HG03432 (cell line): Measurements from ENCODE around the gene CTXN3.

ENCODE experiments used
- ATAC-seq: cut with Tn5 transposase; IDR thresholded peaks from one replicate; pipeline ENCODE4 v1.9.1; 2021; ENCODE audit warnings: mild to moderate bottlenecking, moderate library complexity; ENCODE audit not compliant: unreplicated experiment

The CTXN3 gene

GRCh38 chr5:127649018-127649439 is at the start of gene CTXN3:
Gene CTXN3, plus strand, starts transcription at chr5:127649082. Its CDS starts 8,440 bp downstream, at chr5:127657522.
- ATAC-seq: no peak

GRCh38 chr5:127599320-127599719 is 49.6 kb upstream of the CTXN3 start:
- no peak for ATAC-seq

- ATAC-seq: no peak
Measured at GRCh38 chr5:127599847-127600246, 49.0 kb upstream of the CTXN3 start.

- ATAC-seq: no peak
Measured at GRCh38 chr5:127601111-127601510, 47.8 kb upstream of the CTXN3 start.

GRCh38 chr5:127601601-127602000 is 47.3 kb upstream of the CTXN3 start:
- ATAC-seq: no peak

- ATAC-seq: no peak
Measured at GRCh38 chr5:127602481-127602880, 46.4 kb upstream of the CTXN3 start.

- ATAC-seq: no peak
Measured at GRCh38 chr5:127602896-127603844, 45.7 kb upstream of the CTXN3 start.

- ATAC-seq: no peak
Measured at GRCh38 chr5:127608077-127608660, 40.7 kb upstream of the CTXN3 start.

- no peak for ATAC-seq
Measured at GRCh38 chr5:127609011-127609410, 39.9 kb upstream of the CTXN3 start.

- ATAC-seq: no peak
Measured at GRCh38 chr5:127609957-127610356, 38.9 kb upstream of the CTXN3 start.

GRCh38 chr5:127612441-127613141 is 36.3 kb upstream of the CTXN3 start:
- no peak for ATAC-seq

- no peak for ATAC-seq
Measured at GRCh38 chr5:127615916-127616315, 33.0 kb upstream of the CTXN3 start.

- no peak for ATAC-seq
Measured at GRCh38 chr5:127619908-127620479, 28.9 kb upstream of the CTXN3 start.

GRCh38 chr5:127621601-127622325 is 27.1 kb upstream of the CTXN3 start:
- no peak for ATAC-seq

GRCh38 chr5:127634007-127634406 is 14.9 kb upstream of the CTXN3 start:
- no peak for ATAC-seq

- ATAC-seq: no peak
Measured at GRCh38 chr5:127639828-127640227, 9.1 kb upstream of the CTXN3 start.

GRCh38 chr5:127642949-127643348 is 5.9 kb upstream of the CTXN3 start:
- no peak for ATAC-seq

GRCh38 chr5:127643607-127644006 is 5.3 kb upstream of the CTXN3 start:
- no peak for ATAC-seq

- no peak for ATAC-seq
Measured at GRCh38 chr5:127645300-127645726, 3.6 kb upstream of the CTXN3 start.

GRCh38 chr5:127647361-127647958 is 1.4 kb upstream of the CTXN3 start:
- ATAC-seq: no peak
